ENCODE measurements around the gene TCF12. TPM values are rescaled to one million over a fixed set of nuclear protein-coding genes. Genes with fewer than 3 reads are reported as not detected.

TCF12 gene
- total RNA-seq, 1 donor from 2014 or later: 106 TPM

GRCh38 chr15:56919609-56920366 is 1.3 kb downstream of the TCF12 start:
- no peak for DNase-seq (ENCODE audit: low spot score)
- H3K27me3 Mint-ChIP-seq (ENCODE audit: low read depth): no peaks in the 10 kb centered on the region
- peaks cover 6% of the 10 kb centered on the region for H3K36me3 Mint-ChIP-seq (ENCODE audit: low read depth)
- TF ChIP-seq CTCF (IDR thresholded peaks at IDR 0.05): no peak
- peak overlapping the region; percentile 91 for H3K4me3 Mint-ChIP-seq (ENCODE audit: unreplicated experiment)
- H3K27ac Mint-ChIP-seq (ENCODE audit: unreplicated experiment): peak overlapping the region; percentile 92
- H3K4me1 Mint-ChIP-seq (ENCODE audit: low read depth): peaks cover 53% of the 10 kb centered on the region
- no peaks in the 10 kb centered on the region for H3K9me3 Mint-ChIP-seq (ENCODE audit: low read depth)

- H3K36me3 Mint-ChIP-seq (ENCODE audit: low read depth): peaks cover 6% of the 10 kb centered on the region
- no peaks in the 10 kb centered on the region for H3K9me3 Mint-ChIP-seq (ENCODE audit: low read depth)
- peak overlapping the region; percentile 92 for H3K27ac Mint-ChIP-seq (ENCODE audit: unreplicated experiment)
- H3K4me3 Mint-ChIP-seq (ENCODE audit: unreplicated experiment): peak overlapping the region; percentile 91
- no peaks in the 10 kb centered on the region for H3K27me3 Mint-ChIP-seq (ENCODE audit: low read depth)
- peaks cover 53% of the 10 kb centered on the region for H3K4me1 Mint-ChIP-seq (ENCODE audit: low read depth)
- DNase-seq (ENCODE audit: low spot score): no peak
- no peak for TF ChIP-seq CTCF (IDR thresholded peaks at IDR 0.05)
Measured at GRCh38 chr15:56920367-56920627, 1.9 kb downstream of the TCF12 start.

- no peak for DNase-seq (ENCODE audit: low spot score)
- Mint-ChIP-seq H3K36me3 (ENCODE audit: low read depth) (peaks cover 13% of the 10 kb centered on the region), H3K4me1 (ENCODE audit: low read depth) (peaks cover 60% of the 10 kb centered on the region), H3K9me3 (ENCODE audit: low read depth) (no peaks in the 10 kb centered on the region), H3K27me3 (ENCODE audit: low read depth) (no peaks in the 10 kb centered on the region), H3K4me3 (ENCODE audit: unreplicated experiment) (no peak overlapping the region), H3K27ac (ENCODE audit: unreplicated experiment) (peak overlapping the region; percentile 71)
- no peak for TF ChIP-seq CTCF (IDR thresholded peaks at IDR 0.05)
Measured at GRCh38 chr15:56923174-56923591, 4.7 kb downstream of the TCF12 start.

GRCh38 chr15:56927816-56928215 is 9.4 kb downstream of the TCF12 start:
- no peak for TF ChIP-seq CTCF (IDR thresholded peaks at IDR 0.05)
- DNase-seq (ENCODE audit: low spot score): no peak
- Mint-ChIP-seq H3K36me3 (ENCODE audit: low read depth) (peaks cover 12% of the 10 kb centered on the region), H3K4me1 (ENCODE audit: low read depth) (peaks cover 79% of the 10 kb centered on the region), H3K27me3 (ENCODE audit: low read depth) (no peaks in the 10 kb centered on the region), H3K4me3 (ENCODE audit: unreplicated experiment) (no peak overlapping the region), H3K9me3 (ENCODE audit: low read depth) (no peaks in the 10 kb centered on the region), H3K27ac (ENCODE audit: unreplicated experiment) (peak overlapping the region; percentile 4)

- H3K27ac Mint-ChIP-seq (ENCODE audit: unreplicated experiment): peak overlapping the region; percentile 81
- H3K27me3 Mint-ChIP-seq (ENCODE audit: low read depth): no peaks in the 10 kb centered on the region
- DNase-seq (ENCODE audit: low spot score): no peak
- peaks cover 75% of the 10 kb centered on the region for H3K4me1 Mint-ChIP-seq (ENCODE audit: low read depth)
- no peaks in the 10 kb centered on the region for H3K9me3 Mint-ChIP-seq (ENCODE audit: low read depth)
- peaks cover 10% of the 10 kb centered on the region for H3K36me3 Mint-ChIP-seq (ENCODE audit: low read depth)
- TF ChIP-seq CTCF (IDR thresholded peaks at IDR 0.05): no peak
- no peak overlapping the region for H3K4me3 Mint-ChIP-seq (ENCODE audit: unreplicated experiment)
Measured at GRCh38 chr15:56929399-56929798, 11.0 kb downstream of the TCF12 start.

Measured in chondrocyte (in vitro differentiated cells).